A673 (cell line): ENCODE results near the gene TCERG1L. TPM values are rescaled to one million over a fixed set of nuclear protein-coding genes. Genes with fewer than 3 reads are reported as not detected.

ENCODE experiments used
- BruUV-seq: library from RNA; stranded (reverse); fragments of 400-500 nt; replicated peaks from 2 replicates; lab custom pipeline; 2021; lab: Mats Ljungman, UMichigan
- CTCF ChIA-PET: fragments of 300-600 bp; sonication (Branson Sonifier 250); formaldehyde crosslinking; loops from one replicate; lab custom pipeline; 2022; ENCODE audit warnings: antibody characterized with exemption; lab: Charles Lee
- POLR2A ChIA-PET: fragments of 300-600 bp; sonication (Branson Sonifier 250); formaldehyde crosslinking; loops from one replicate; lab custom pipeline; 2022; ENCODE audit warnings: antibody characterized with exemption; ENCODE audit not compliant: low non-redundant PET; lab: Charles Lee
- DNase-seq: peaks from one replicate; pipeline ENCODE4 v3.0.0-alpha.2; 2015; ENCODE audit warnings: low spot score
- H3K27ac ChIP-seq: fragments of 200-600 bp; sonication (generic); 2 replicates; pipeline ENCODE4 v1.5.1; 2016; ENCODE audit warnings: mixed run types, low read depth, mild to moderate bottlenecking, mixed read lengths, antibody characterized with exemption, low read length; ENCODE audit not compliant: poor library complexity, severe bottlenecking
- H3K27me3 ChIP-seq: fragments of 200-600 bp; sonication (generic); replicated peaks from 2 replicates; pipeline ENCODE4 v1.6.1; 2017; ENCODE audit warnings: mixed run types, low read depth, mild to moderate bottlenecking, mixed read lengths, antibody characterized with exemption, low read length; ENCODE audit not compliant: insufficient read depth, poor library complexity
- H3K36me3 ChIP-seq: fragments of 200-600 bp; sonication (generic); 2 replicates; pipeline ENCODE4 v1.6.1; 2016; ENCODE audit warnings: mixed run types, mild to moderate bottlenecking, mixed read lengths, antibody characterized with exemption, low read length; ENCODE audit not compliant: insufficient read depth, poor library complexity, severe bottlenecking
- H3K4me1 ChIP-seq: fragments of 200-600 bp; sonication (generic); 2 replicates; pipeline ENCODE4 v1.6.1; 2017; ENCODE audit warnings: mixed run types, mild to moderate bottlenecking, mixed read lengths, antibody characterized with exemption, low read length; ENCODE audit not compliant: insufficient read depth, poor library complexity, severe bottlenecking
- H3K4me3 ChIP-seq: fragments of 200-600 bp; sonication (generic); 2 replicates; pipeline ENCODE4 v1.5.1; 2016; ENCODE audit warnings: low read depth, mixed run types, mild to moderate bottlenecking, mixed read lengths, low read length; ENCODE audit not compliant: poor library complexity, severe bottlenecking
- H3K9me3 ChIP-seq: fragments of 200-600 bp; sonication (generic); 2 replicates; pipeline ENCODE4 v1.6.1; 2016; ENCODE audit warnings: mixed run types, low read depth, mild to moderate bottlenecking, mixed read lengths, antibody characterized with exemption, low read length; ENCODE audit not compliant: poor library complexity, severe bottlenecking
- CTCF ChIP-seq: fragments of 300-800, 200-600 bp; sonication (generic); conservative IDR thresholded peaks from 2 replicates; pipeline ENCODE4 v1.5.1; 2017; ENCODE audit warnings: low read depth, mild to moderate bottlenecking, antibody characterized with exemption, low read length, moderate library complexity, mixed read lengths
- EZH2 ChIP-seq: fragments of 200-600 bp; sonication (generic); IDR thresholded peaks from 2 replicates; pipeline ENCODE4 v1.6.1; 2017; ENCODE audit warnings: borderline replicate concordance, low read depth, mild to moderate bottlenecking, mixed read lengths, antibody characterized with exemption, low read length; ENCODE audit not compliant: poor library complexity, severe bottlenecking
- intact Hi-C: fragments of 100-400 bp; cut with micrococcal nuclease; formaldehyde crosslinking; loops from one replicate; pipeline ENCODE4 v1.10.0; 2022; ENCODE audit not compliant: unreplicated experiment
- total RNA-seq: library from RNA; stranded (reverse); gene quantifications from 2 replicates; pipeline ENCODE4 v1.2.3, GENCODE V29; 2021

TCERG1L gene
- total RNA-seq, 1 experiment from 2014 or later, result 16.3 TPM

DNA sequence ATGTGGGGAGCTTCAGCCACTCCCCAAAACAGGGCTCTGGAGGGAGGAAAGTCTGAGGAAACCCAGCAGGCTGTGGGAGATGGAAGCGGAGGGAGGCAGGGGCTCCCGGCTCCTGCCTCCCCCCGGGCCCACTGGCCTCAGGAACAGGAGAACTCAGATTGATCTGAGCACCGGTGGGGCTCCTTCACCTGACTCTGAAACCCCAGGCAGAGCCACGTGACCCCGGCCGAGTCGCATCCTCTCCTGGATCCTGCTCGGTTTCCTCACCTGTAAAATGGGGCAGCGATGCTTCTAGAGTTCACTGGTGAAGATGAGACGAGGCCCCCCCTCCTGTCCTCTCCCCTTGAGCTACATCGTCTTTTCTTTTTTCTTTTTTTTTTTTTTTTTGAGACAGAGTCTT lies 33.6 kb downstream of the TCERG1L start:
- TF ChIP-seq EZH2 (no peak), CTCF (no peak)
- no peak overlapping the region for H3K27ac ChIP-seq
- no peak overlapping the region for H3K4me3 ChIP-seq
- CTCF ChIA-PET, result no interaction called here
- DNase-seq, result no peak
- peaks cover 6% of the 10 kb centered on the region for H3K36me3 ChIP-seq
- no peaks in the 10 kb centered on the region for H3K9me3 ChIP-seq
- no peaks in the 10 kb centered on the region for H3K4me1 ChIP-seq
- POLR2A ChIA-PET, result no interaction called here
- no TSS peak for BruUV-seq
- intact Hi-C loops, result no loop called here
- H3K27me3 ChIP-seq, result no peaks in the 10 kb centered on the region

DNA sequence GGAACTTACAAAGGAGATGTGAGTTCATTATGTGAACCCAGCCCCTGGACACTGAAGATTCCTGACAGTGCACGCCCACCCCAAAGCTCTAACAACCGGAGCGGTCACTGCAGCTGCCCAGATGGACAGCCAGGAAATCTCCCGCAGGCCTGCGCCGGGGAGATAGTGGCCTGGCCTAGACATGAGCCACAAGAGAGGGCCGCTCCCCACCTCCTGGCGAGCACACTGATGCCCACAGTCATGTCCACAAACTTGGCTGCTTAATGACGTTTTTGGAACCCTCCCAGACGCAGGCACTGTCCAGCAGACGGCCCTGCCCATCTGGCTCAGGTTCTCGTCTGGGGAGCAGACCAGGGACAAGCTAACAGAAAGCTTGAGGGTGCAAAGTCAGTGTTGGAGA lies 34.2 kb downstream of the TCERG1L start:
- peaks cover 7% of the 10 kb centered on the region for H3K36me3 ChIP-seq
- H3K27me3 ChIP-seq, result no peaks in the 10 kb centered on the region
- BruUV-seq, result no TSS peak
- ChIA-PET POLR2A (no interaction called here), CTCF (no interaction called here)
- H3K4me3 ChIP-seq, result no peak overlapping the region
- intact Hi-C loops, result no loop called here
- H3K27ac ChIP-seq, result no peak overlapping the region
- H3K4me1 ChIP-seq, result no peaks in the 10 kb centered on the region
- H3K9me3 ChIP-seq, result no peaks in the 10 kb centered on the region
- no peak for DNase-seq
- TF ChIP-seq EZH2 (no peak), CTCF (no peak)

GRCh38 chr10:131275691-131276090 lies 35.8 kb downstream of the TCERG1L start:
- H3K27me3 ChIP-seq, result no peaks in the 10 kb centered on the region
- no peak overlapping the region for H3K4me3 ChIP-seq
- CTCF ChIA-PET, result no interaction called here
- BruUV-seq, result no TSS peak
- no peak for TF ChIP-seq EZH2
- TF ChIP-seq CTCF, result no peak
- peaks cover 11% of the 10 kb centered on the region for H3K36me3 ChIP-seq
- no peaks in the 10 kb centered on the region for H3K9me3 ChIP-seq
- POLR2A ChIA-PET, result no interaction called here
- intact Hi-C loops, result no loop called here
- no peak for DNase-seq
- H3K4me1 ChIP-seq, result no peaks in the 10 kb centered on the region
- no peak overlapping the region for H3K27ac ChIP-seq
